SK-N-SH (cell line): Measurements from ENCODE around the gene LTC4S. TPM values are rescaled to one million over a fixed set of nuclear protein-coding genes. Genes with fewer than 3 reads are reported as not detected.

Source experiments
- CTCF ChIA-PET: fragments of 300-600, 350-600 bp; formaldehyde crosslinking; extraction: SDS; loops from one replicate; lab custom pipeline; 2021; lab: Yijun Ruan, JAX
- POLR2A ChIA-PET: fragments of 350-600 bp; sonication (Branson Sonifier 250); formaldehyde crosslinking; extraction: SDS; loops from one replicate; lab custom pipeline; 2020; ENCODE audit warnings: antibody characterized with exemption, inconsistent platforms; lab: Yijun Ruan, JAX
- DNase-seq: peaks from one replicate; pipeline ENCODE4 v3.0.0; 2012
- H2AFZ ChIP-seq: fragments of 200-600 bp; sonication (generic); 2 replicates; pipeline ENCODE4 v1.8.1; 2016; ENCODE audit warnings: antibody characterized with exemption, mild to moderate bottlenecking, low read depth
- H3F3A ChIP-seq: fragments of 200-600 bp; sonication (generic); replicated peaks from 2 replicates; pipeline ENCODE3; 2016; ENCODE audit warnings: antibody characterized with exemption, mild to moderate bottlenecking; ENCODE audit not compliant: insufficient read depth
- H3K27ac ChIP-seq, 2 experiments: fragments of 200-500 bp in 1 of 2; fragments of 200-600 bp in 1 of 2; sonication (Bioruptor generic) in 1 of 2; sonication (generic), shearing (Covaris generic) in 1 of 2; 2 replicates each; pipeline versions ENCODE4 v1.5.1 to v1.6.1; 2014 to 2016; ENCODE audit warnings: low read depth in 2 of 2, inconsistent platforms in 1 of 2, low read length in 1 of 2, mild to moderate bottlenecking in 1 of 2, mixed read lengths in 1 of 2
- H3K27me3 ChIP-seq: fragments of 200-600 bp; sonication (generic), shearing (Covaris generic); 2 replicates; pipeline ENCODE4 v1.6.1; 2016; ENCODE audit warnings: mixed run types; ENCODE audit not compliant: insufficient read depth
- H3K36me3 ChIP-seq, 2 experiments: fragments of 200-500 bp in 1 of 2; fragments of 200-600 bp in 1 of 2; sonication (Bioruptor generic) in 1 of 2; sonication (generic) in 1 of 2; replicated peaks in 1 of 2; 2 replicates each; pipeline versions ENCODE3 to v1.5.1; 2014 to 2016; ENCODE audit warnings: low read length in 1 of 2, mild to moderate bottlenecking in 1 of 2; ENCODE audit not compliant: insufficient read depth in 2 of 2, control insufficient read depth in 1 of 2
- H3K4me1 ChIP-seq, 2 experiments: fragments of 200-500 bp in 1 of 2; fragments of 200-600 bp in 1 of 2; sonication (Bioruptor generic) in 1 of 2; sonication (generic), shearing (Covaris generic) in 1 of 2; 2 replicates each; pipeline versions ENCODE4 v1.5.1 to v1.6.1; 2014 to 2016; ENCODE audit warnings: low read depth in 1 of 2, low read length in 1 of 2, mixed run types in 1 of 2; ENCODE audit not compliant: insufficient read depth in 2 of 2, control insufficient read depth in 1 of 2
- H3K4me2 ChIP-seq: fragments of 200-600 bp; sonication (generic), shearing (Covaris generic); 2 replicates; pipeline ENCODE4 v1.6.1; 2017; ENCODE audit warnings: mixed run types
- H3K4me3 ChIP-seq, 2 experiments: fragments of 200-500 bp in 1 of 2; fragments of 200-600 bp in 1 of 2; sonication (Bioruptor generic) in 1 of 2; sonication (generic), shearing (Covaris generic) in 1 of 2; 2 replicates each; pipeline versions ENCODE4 v1.5.1 to v1.8.1; 2014 to 2016; ENCODE audit warnings: low read depth in 2 of 2, inconsistent platforms in 1 of 2, low read length in 1 of 2, mild to moderate bottlenecking in 1 of 2, mixed read lengths in 1 of 2, moderate library complexity in 1 of 2
- H3K79me2 ChIP-seq: fragments of 200-600 bp; sonication (generic); 2 replicates; pipeline ENCODE4 v1.8.1; 2017; ENCODE audit warnings: mild to moderate bottlenecking; ENCODE audit not compliant: insufficient read depth
- H3K9ac ChIP-seq: fragments of 200-600 bp; sonication (generic); 2 replicates; pipeline ENCODE4 v1.6.1; 2017; ENCODE audit warnings: mixed run types
- H3K9me2 ChIP-seq: fragments of 200-600 bp; sonication (generic); 2 replicates; pipeline ENCODE4 v1.6.1; 2017; ENCODE audit warnings: mixed run types
- H3K9me3 ChIP-seq: fragments of 200-600 bp; sonication (generic); 2 replicates; pipeline ENCODE4 v1.6.1; 2017; ENCODE audit warnings: mixed run types, mild to moderate bottlenecking, moderate library complexity
- H4K20me1 ChIP-seq: fragments of 200-600 bp; sonication (generic); 2 replicates; pipeline ENCODE4 v1.6.1; 2017; ENCODE audit warnings: mild to moderate bottlenecking, mixed run types; ENCODE audit not compliant: insufficient read depth
- CHD2 ChIP-seq: fragments of 150-350 bp; IDR thresholded peaks from 2 replicates; pipeline ENCODE4 v1.6.1; 2018; ENCODE audit warnings: low read length; ENCODE audit not compliant: partially characterized antibody
- EZH2phosphoT487 ChIP-seq: fragments of 200-600 bp; sonication (generic); IDR thresholded peaks from 2 replicates; pipeline ENCODE4 v1.6.1; 2017; ENCODE audit warnings: low read depth, mixed run types, mild to moderate bottlenecking, antibody characterized with exemption, moderate library complexity, borderline replicate concordance
- GATA2 ChIP-seq: sonication (generic); formaldehyde crosslinking; IDR thresholded peaks from 2 replicates; pipeline ENCODE4 v1.5.0; 2020; ENCODE audit warnings: mild to moderate bottlenecking, missing genetic modification reagents
- MXI1 ChIP-seq: IDR thresholded peaks from 2 replicates; pipeline ENCODE4 v1.6.1; 2012; ENCODE audit warnings: mild to moderate bottlenecking, low read depth, low read length, improper control_type of control experiment
- RAD21 ChIP-seq: IDR thresholded peaks from 2 replicates; pipeline ENCODE4 v1.6.1; 2012; ENCODE audit warnings: mild to moderate bottlenecking, low read length
- RCOR1 ChIP-seq: fragments of 150-350 bp; IDR thresholded peaks from 2 replicates; pipeline ENCODE4 v1.6.1; 2017; ENCODE audit warnings: antibody characterized with exemption, low read length
- RXRA ChIP-seq: IDR thresholded peaks from 2 replicates; pipeline ENCODE4 v1.4.0; 2012; ENCODE audit warnings: low read depth, mild to moderate bottlenecking, borderline replicate concordance
- SIN3A ChIP-seq: IDR thresholded peaks from 2 replicates; pipeline ENCODE4 v1.6.1; 2012; ENCODE audit warnings: low read depth, mild to moderate bottlenecking, low read length, moderate library complexity, borderline replicate concordance
- TAF1 ChIP-seq: IDR thresholded peaks from 2 replicates; pipeline ENCODE4 v1.6.1; 2012; ENCODE audit warnings: low read depth, mild to moderate bottlenecking, low read length, moderate library complexity, borderline replicate concordance
- YY1 ChIP-seq: IDR thresholded peaks from 2 replicates; pipeline ENCODE4 v1.4.0; 2012; ENCODE audit warnings: low read depth, mild to moderate bottlenecking
- WGBS: methylation state at CpG from one replicate; pipeline ENCODE4 v1.1.6; 2017; ENCODE audit warnings: low lambda C conversion rate; 5-methylcytosine and 5-hydroxymethylcytosine counted together
- polyA plus RNA-seq, 3 experiments: library from polyadenylated mRNA; depleted of rRNA; stranded (reverse); fragments of >200 nt; gene quantifications; 2 replicates each; pipeline ENCODE4 v1.2.3, GENCODE V29; 2012
- TF ChIP-seq, protein P1 (sequence below): fragments of 200-600 bp; sonication (generic); IDR thresholded peaks from 2 replicates; pipeline ENCODE4 v1.6.1; 2017; ENCODE audit warnings: antibody characterized with exemption, mild to moderate bottlenecking, moderate library complexity
- TF ChIP-seq, protein P2 (sequence below): IDR thresholded peaks from 2 replicates; pipeline ENCODE4 v1.6.1; 2012; ENCODE audit warnings: mild to moderate bottlenecking, low read depth, low read length, moderate library complexity
- TF ChIP-seq, protein P3 (sequence below): IDR thresholded peaks from 2 replicates; pipeline ENCODE4 v1.4.0; 2012; ENCODE audit warnings: low read depth, borderline replicate concordance

The LTC4S gene
- polyA plus RNA-seq, 1 of the 3 experiments (the other 2 are of a cell fraction) = 0.43 TPM

DNA sequence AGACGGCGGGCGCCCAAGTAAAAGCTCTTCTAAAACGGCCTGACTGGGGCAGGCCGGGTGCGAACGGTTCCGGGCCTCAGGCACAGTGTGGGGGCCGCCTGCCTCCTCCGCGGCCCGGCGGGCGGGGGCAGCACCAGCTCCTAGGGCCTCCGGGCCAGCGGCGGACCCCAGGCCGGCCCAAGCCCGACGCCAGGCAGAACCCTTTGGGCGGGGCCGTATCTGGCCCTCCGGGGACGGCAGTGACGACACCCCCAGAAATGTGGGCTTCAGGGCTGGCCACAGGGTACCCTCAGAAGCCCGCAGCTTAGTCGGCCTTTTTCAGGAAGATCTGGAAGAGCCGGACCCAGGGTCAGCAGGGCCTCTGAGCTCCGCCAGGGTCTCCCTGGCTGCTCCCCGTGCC, 4.0 kb downstream of the LTC4S start:
- POLR2A ChIA-PET = interaction anchor here (1.9 kb wide), 1 partner anchor 22 kb away, joined by 4 read pairs; no protein-coding TSS in a partner anchor
- no peak overlapping the region for H3K4me2 ChIP-seq
- 97% methylated on average over 13 of the region's 30 CpGs for WGBS

More for the DNA sequence above, 4.0 kb downstream of the LTC4S start:
- CTCF ChIA-PET = interaction anchor here (1.0 to 8.3 kb wide), 6 partner anchors 9 to 66 kb away, joined by 4 to 67 read pairs (median 8); partner anchors contain the start of genes MAML1 and MGAT4B
- no peaks in the 10 kb centered on the region for H3K27me3 ChIP-seq
- TF ChIP-seq, protein P1, sequence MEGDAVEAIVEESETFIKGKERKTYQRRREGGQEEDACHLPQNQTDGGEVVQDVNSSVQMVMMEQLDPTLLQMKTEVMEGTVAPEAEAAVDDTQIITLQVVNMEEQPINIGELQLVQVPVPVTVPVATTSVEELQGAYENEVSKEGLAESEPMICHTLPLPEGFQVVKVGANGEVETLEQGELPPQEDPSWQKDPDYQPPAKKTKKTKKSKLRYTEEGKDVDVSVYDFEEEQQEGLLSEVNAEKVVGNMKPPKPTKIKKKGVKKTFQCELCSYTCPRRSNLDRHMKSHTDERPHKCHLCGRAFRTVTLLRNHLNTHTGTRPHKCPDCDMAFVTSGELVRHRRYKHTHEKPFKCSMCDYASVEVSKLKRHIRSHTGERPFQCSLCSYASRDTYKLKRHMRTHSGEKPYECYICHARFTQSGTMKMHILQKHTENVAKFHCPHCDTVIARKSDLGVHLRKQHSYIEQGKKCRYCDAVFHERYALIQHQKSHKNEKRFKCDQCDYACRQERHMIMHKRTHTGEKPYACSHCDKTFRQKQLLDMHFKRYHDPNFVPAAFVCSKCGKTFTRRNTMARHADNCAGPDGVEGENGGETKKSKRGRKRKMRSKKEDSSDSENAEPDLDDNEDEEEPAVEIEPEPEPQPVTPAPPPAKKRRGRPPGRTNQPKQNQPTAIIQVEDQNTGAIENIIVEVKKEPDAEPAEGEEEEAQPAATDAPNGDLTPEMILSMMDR = no peak
- TF ChIP-seq MXI1 (no peak), GATA2 (CRISPR knock-in tag) (no peak), RXRA (no peak), YY1 (no peak), TAF1 (no peak), RCOR1 (no peak), EZH2phosphoT487 (no peak), CHD2 (no peak), RAD21 (no peak), SIN3A (no peak)
- TF ChIP-seq, protein P2, sequence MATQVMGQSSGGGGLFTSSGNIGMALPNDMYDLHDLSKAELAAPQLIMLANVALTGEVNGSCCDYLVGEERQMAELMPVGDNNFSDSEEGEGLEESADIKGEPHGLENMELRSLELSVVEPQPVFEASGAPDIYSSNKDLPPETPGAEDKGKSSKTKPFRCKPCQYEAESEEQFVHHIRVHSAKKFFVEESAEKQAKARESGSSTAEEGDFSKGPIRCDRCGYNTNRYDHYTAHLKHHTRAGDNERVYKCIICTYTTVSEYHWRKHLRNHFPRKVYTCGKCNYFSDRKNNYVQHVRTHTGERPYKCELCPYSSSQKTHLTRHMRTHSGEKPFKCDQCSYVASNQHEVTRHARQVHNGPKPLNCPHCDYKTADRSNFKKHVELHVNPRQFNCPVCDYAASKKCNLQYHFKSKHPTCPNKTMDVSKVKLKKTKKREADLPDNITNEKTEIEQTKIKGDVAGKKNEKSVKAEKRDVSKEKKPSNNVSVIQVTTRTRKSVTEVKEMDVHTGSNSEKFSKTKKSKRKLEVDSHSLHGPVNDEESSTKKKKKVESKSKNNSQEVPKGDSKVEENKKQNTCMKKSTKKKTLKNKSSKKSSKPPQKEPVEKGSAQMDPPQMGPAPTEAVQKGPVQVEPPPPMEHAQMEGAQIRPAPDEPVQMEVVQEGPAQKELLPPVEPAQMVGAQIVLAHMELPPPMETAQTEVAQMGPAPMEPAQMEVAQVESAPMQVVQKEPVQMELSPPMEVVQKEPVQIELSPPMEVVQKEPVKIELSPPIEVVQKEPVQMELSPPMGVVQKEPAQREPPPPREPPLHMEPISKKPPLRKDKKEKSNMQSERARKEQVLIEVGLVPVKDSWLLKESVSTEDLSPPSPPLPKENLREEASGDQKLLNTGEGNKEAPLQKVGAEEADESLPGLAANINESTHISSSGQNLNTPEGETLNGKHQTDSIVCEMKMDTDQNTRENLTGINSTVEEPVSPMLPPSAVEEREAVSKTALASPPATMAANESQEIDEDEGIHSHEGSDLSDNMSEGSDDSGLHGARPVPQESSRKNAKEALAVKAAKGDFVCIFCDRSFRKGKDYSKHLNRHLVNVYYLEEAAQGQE = no peak
- TF ChIP-seq, protein P3, sequence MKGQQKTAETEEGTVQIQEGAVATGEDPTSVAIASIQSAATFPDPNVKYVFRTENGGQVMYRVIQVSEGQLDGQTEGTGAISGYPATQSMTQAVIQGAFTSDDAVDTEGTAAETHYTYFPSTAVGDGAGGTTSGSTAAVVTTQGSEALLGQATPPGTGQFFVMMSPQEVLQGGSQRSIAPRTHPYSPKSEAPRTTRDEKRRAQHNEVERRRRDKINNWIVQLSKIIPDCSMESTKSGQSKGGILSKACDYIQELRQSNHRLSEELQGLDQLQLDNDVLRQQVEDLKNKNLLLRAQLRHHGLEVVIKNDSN = no peak
- TF ChIP-seq, all 33 proteins: peak for 0
- H3K27ac ChIP-seq = no peak overlapping the region
- peaks cover 16% of the 10 kb centered on the region; the same call in 1 of the 2 replicates for H3K79me2 ChIP-seq
- H2AFZ ChIP-seq = no peak overlapping the region
- no peak for DNase-seq
- peaks cover 4% of the 10 kb centered on the region for H3F3A ChIP-seq
- H3K9ac ChIP-seq = no peak overlapping the region
- no peaks in the 10 kb centered on the region for H3K9me2 ChIP-seq
- H3K9me3 ChIP-seq = no peaks in the 10 kb centered on the region
- peaks cover under 1 to 14% of the 10 kb centered on the region in 2 experiments; a peak in 2 of 4 replicates for H3K4me1 ChIP-seq
- peaks cover 0 to 47% of the 10 kb centered on the region in 2 experiments for H3K36me3 ChIP-seq
- no peak overlapping the region for H3K4me3 ChIP-seq
- peaks cover 11% of the 10 kb centered on the region for H4K20me1 ChIP-seq
